OCI-LY3 (cell line): ENCODE results near the gene H2AZ2.

Experiments
- CTCF ChIP-seq: fragments of 200-600, 300-600 bp; sonication (generic); IDR thresholded peaks from 2 replicates; pipeline ENCODE4 v1.5.1; 2014; ENCODE audit warnings: antibody characterized with exemption, low read length, low read depth
- EZH2phosphoT487 ChIP-seq: fragments of 200-600 bp; shearing (Covaris generic); IDR thresholded peaks from 2 replicates; pipeline ENCODE4 v1.6.1; 2018; ENCODE audit warnings: antibody characterized with exemption, mixed run types, low read depth

DNA sequence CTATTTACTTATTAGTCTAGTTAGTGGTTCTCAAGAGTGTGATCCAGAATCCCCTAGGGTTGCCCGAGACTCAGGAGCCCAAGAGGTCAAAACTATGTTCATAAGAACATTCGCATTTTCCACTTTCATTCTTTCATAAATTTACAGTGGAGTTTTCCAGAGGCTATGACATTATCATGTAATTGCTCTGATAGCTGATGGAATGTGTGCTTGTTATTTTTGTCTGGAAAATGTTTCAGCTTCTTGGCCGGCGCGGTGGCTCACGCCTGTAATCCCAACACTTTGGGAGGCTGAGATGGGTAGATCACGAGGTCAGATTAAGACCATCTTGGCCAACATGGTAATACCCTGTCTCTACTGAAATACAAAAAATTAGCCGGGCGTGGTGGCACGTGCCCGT lies 27.4 kb upstream of the H2AZ2 start:
- TF ChIP-seq CTCF: no peak
- TF ChIP-seq EZH2phosphoT487: no peak
